ENCODE data around the gene HIVEP1. TPM values are rescaled to one million over a fixed set of nuclear protein-coding genes. Genes with fewer than 3 reads are reported as not detected.

HIVEP1 gene
- total and polyA plus RNA-seq, 4 donors: 2.7 to 27.2 (median 6.2) TPM

DNA sequence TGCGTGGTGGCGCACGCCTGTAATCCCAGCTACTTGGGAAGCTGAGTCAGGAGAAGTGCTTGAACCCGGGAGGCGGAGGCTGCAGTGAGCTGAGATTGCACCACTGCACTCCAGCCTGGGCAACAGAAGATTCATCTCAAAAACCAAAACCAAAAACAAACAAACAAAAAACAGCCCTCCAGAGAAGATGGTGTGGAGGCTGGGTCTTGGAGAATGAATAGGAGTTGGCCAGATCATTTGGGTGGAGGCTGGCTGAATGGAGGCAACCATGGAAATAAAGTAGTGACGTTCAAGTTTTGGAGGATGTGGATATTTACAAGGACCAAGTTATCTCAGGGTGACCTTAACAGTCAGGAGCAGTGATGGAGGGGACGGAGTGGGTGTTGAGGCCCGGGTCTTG, 24.7 kb downstream of the HIVEP1 start:
- peaks cover 0 to 15% (median 7%) of the 10 kb centered on the region in 4 donors for H3K4me1 ChIP-seq (ENCODE audit: control insufficient read depth in 4 of 4, insufficient read depth in 4 of 4, low read length in 3 of 4)
- 95% methylated on average over 8 of the region's 8 CpGs for WGBS
- TF ChIP-seq FOXA1 (IDR thresholded peaks at IDR 0.05) (no peak), FOXA2 (IDR thresholded peaks at IDR 0.05) (no peak), NR2F2 (IDR thresholded peaks at IDR 0.05) (no peak), HNF4A (conservative IDR thresholded peaks at IDR 0.05) (no peak), YY1 (IDR thresholded peaks at IDR 0.05) (no peak)
- TF ChIP-seq, protein P1, sequence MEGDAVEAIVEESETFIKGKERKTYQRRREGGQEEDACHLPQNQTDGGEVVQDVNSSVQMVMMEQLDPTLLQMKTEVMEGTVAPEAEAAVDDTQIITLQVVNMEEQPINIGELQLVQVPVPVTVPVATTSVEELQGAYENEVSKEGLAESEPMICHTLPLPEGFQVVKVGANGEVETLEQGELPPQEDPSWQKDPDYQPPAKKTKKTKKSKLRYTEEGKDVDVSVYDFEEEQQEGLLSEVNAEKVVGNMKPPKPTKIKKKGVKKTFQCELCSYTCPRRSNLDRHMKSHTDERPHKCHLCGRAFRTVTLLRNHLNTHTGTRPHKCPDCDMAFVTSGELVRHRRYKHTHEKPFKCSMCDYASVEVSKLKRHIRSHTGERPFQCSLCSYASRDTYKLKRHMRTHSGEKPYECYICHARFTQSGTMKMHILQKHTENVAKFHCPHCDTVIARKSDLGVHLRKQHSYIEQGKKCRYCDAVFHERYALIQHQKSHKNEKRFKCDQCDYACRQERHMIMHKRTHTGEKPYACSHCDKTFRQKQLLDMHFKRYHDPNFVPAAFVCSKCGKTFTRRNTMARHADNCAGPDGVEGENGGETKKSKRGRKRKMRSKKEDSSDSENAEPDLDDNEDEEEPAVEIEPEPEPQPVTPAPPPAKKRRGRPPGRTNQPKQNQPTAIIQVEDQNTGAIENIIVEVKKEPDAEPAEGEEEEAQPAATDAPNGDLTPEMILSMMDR (IDR thresholded peaks at IDR 0.05; ENCODE audit: low read depth, low read length, missing input control): no peak
- TF ChIP-seq, protein P2, sequence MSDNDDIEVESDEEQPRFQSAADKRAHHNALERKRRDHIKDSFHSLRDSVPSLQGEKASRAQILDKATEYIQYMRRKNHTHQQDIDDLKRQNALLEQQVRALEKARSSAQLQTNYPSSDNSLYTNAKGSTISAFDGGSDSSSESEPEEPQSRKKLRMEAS (IDR thresholded peaks at IDR 0.05): no peak
- TF ChIP-seq, protein P3, sequence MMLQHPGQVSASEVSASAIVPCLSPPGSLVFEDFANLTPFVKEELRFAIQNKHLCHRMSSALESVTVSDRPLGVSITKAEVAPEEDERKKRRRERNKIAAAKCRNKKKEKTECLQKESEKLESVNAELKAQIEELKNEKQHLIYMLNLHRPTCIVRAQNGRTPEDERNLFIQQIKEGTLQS (IDR thresholded peaks at IDR 0.05): no peak

DNA sequence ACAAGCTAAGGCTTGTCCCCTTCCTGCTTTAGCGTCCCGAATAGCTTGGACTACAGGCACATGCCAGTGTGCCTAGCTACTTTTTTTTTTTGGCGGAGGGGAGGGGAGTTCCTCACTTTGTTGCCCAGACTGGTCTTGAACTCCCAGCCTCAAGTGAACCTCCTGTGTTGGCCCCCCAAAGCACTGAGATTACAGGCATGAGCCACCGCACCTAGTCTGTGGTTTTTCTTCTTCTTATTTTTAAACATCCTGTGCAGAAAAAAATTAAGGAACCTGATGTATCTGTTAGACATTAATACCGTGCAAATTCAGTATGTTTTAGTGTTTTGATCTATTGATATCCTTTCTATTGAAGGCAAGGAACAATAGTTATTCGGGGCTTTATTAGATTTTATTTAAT, 25.7 kb downstream of the HIVEP1 start:
- peaks cover 0 to 1% (median 0%) of the 10 kb centered on the region in 4 donors for H3K36me3 ChIP-seq (ENCODE audit: control insufficient read depth in 4 of 4, insufficient read depth in 3 of 4, low read depth in 1 of 4, low read length in 3 of 4)
- peaks cover 0 to 15% (median 6%) of the 10 kb centered on the region in 4 donors for H3K4me1 ChIP-seq (ENCODE audit: control insufficient read depth in 4 of 4, insufficient read depth in 4 of 4, low read length in 3 of 4)
- no peak overlapping the region for H3K27ac ChIP-seq (ENCODE audit: low read depth in 1 of 2, low read length in 2 of 2)
- H3K4me3 ChIP-seq (ENCODE audit: low read depth in 1 of 3, low read length in 3 of 3): no peak overlapping the region
- 73% methylated on average over 6 of the region's 6 CpGs for WGBS
- no peak overlapping the region for H3K9ac ChIP-seq (ENCODE audit: low read depth in 1 of 2, low read length in 2 of 2)
- no peaks in the 10 kb centered on the region for H3K9me3 ChIP-seq (ENCODE audit: control insufficient read depth in 4 of 4, low read length in 3 of 4)
- DNase-seq (ENCODE audit: low spot score): no peak
- TF ChIP-seq, protein P3 (IDR thresholded peaks at IDR 0.05): no peak
- TF ChIP-seq JUND (IDR thresholded peaks at IDR 0.05) (no peak), HNF4G (IDR thresholded peaks at IDR 0.05) (no peak), FOXA1 (IDR thresholded peaks at IDR 0.05) (no peak), RXRA (IDR thresholded peaks at IDR 0.05) (no peak), GABPA (IDR thresholded peaks at IDR 0.05 in 1 of 2, conservative IDR thresholded peaks at IDR 0.05 in 1 of 2) (no peak), YY1 (IDR thresholded peaks at IDR 0.05) (no peak), NR2F2 (IDR thresholded peaks at IDR 0.05) (no peak), FOXA2 (IDR thresholded peaks at IDR 0.05) (no peak), RAD21 (IDR thresholded peaks at IDR 0.05) (no peak), HNF4A (conservative IDR thresholded peaks at IDR 0.05) (no peak), TAF1 (conservative IDR thresholded peaks at IDR 0.05) (no peak)
- TF ChIP-seq, protein P1 (IDR thresholded peaks at IDR 0.05; ENCODE audit: low read depth, low read length, missing input control): no peak
- TF ChIP-seq, protein P4, sequence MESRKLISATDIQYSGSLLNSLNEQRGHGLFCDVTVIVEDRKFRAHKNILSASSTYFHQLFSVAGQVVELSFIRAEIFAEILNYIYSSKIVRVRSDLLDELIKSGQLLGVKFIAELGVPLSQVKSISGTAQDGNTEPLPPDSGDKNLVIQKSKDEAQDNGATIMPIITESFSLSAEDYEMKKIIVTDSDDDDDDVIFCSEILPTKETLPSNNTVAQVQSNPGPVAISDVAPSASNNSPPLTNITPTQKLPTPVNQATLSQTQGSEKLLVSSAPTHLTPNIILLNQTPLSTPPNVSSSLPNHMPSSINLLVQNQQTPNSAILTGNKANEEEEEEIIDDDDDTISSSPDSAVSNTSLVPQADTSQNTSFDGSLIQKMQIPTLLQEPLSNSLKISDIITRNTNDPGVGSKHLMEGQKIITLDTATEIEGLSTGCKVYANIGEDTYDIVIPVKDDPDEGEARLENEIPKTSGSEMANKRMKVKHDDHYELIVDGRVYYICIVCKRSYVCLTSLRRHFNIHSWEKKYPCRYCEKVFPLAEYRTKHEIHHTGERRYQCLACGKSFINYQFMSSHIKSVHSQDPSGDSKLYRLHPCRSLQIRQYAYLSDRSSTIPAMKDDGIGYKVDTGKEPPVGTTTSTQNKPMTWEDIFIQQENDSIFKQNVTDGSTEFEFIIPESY (IDR thresholded peaks at IDR 0.05): no peak
- TF ChIP-seq, protein P2 (IDR thresholded peaks at IDR 0.05): no peak
- H3K27me3 ChIP-seq (ENCODE audit: control insufficient read depth in 4 of 4, insufficient read depth in 4 of 4, low read length in 3 of 4): no peaks in the 10 kb centered on the region

More for the DNA sequence above, 24.7 kb downstream of the HIVEP1 start:
- H3K4me3 ChIP-seq (ENCODE audit: low read depth in 1 of 3, low read length in 3 of 3): no peak overlapping the region
- no peaks in the 10 kb centered on the region for H3K9me3 ChIP-seq (ENCODE audit: control insufficient read depth in 4 of 4, low read length in 3 of 4)
- H3K36me3 ChIP-seq (ENCODE audit: control insufficient read depth in 4 of 4, insufficient read depth in 3 of 4, low read depth in 1 of 4, low read length in 3 of 4): peaks cover 0 to 1% (median 0%) of the 10 kb centered on the region in 4 donors
- DNase-seq (ENCODE audit: low spot score): no peak
- H3K9ac ChIP-seq (ENCODE audit: low read depth in 1 of 2, low read length in 2 of 2): no peak overlapping the region
- no peaks in the 10 kb centered on the region for H3K27me3 ChIP-seq (ENCODE audit: control insufficient read depth in 4 of 4, insufficient read depth in 4 of 4, low read length in 3 of 4)
- H3K27ac ChIP-seq (ENCODE audit: low read depth in 1 of 2, low read length in 2 of 2): no peak overlapping the region
